NB4 (cell line): ENCODE measurements around the gene SCO2.
"Not testable (repeated sequence)": the region's sequence is repeated elsewhere in the genome, so short reads cannot be mapped to it uniquely, and the experiment has no call there.

ENCODE experiments used
- DNase-seq: peaks from one replicate; pipeline ENCODE4 v3.0.0; 2010; ENCODE audit warnings: low read depth
- H3K4me3 ChIP-seq: one replicate; pipeline ENCODE4 v1.5.1; 2011; ENCODE audit warnings: mild to moderate bottlenecking, low read depth, low read length, moderate library complexity
- CTCF ChIP-seq: IDR thresholded peaks from one replicate; pipeline ENCODE4 v1.5.1; 2012; ENCODE audit warnings: low read depth, low read length
- MAX ChIP-seq: IDR thresholded peaks from 2 replicates; pipeline ENCODE4 v1.6.1; 2011; ENCODE audit warnings: low read depth, low read length
- MYC ChIP-seq: IDR thresholded peaks from 2 replicates; pipeline ENCODE4 v1.6.1; 2011; ENCODE audit warnings: low read depth, low read length
- POLR2A ChIP-seq: IDR thresholded peaks from 2 replicates; pipeline ENCODE4 v1.6.1; 2011; ENCODE audit warnings: mild to moderate bottlenecking; ENCODE audit not compliant: insufficient read length; ENCODE audit errors: extremely low read depth

SCO2 gene

GRCh38 chr22:50545522-50546325 lies 20.3 kb upstream of the SCO2 start, which contains the start of gene KLHDC7B:
Gene KLHDC7B (plus strand): TSS chr22:50545899. CDS start chr22:50546244, 345 bp downstream.
- H3K4me3 ChIP-seq, result no peak within 1 kb of the TSS
- DNase-seq, result peak; percentile 60
- TF ChIP-seq CTCF (peak; percentile 22), MYC (no peak), MAX (no peak)

GRCh38 chr22:50544746-50545253 lies 19.4 kb upstream of the SCO2 start:
- H3K4me3 ChIP-seq, result no peak overlapping the region
- TF ChIP-seq POLR2A (no peak), MAX (no peak), CTCF (no peak), MYC (no peak)
- peak; percentile 42 for DNase-seq

GRCh38 chr22:50544078-50544745 lies 18.8 kb upstream of the SCO2 start:
- DNase-seq, result peak; percentile 91
- no peak overlapping the region for H3K4me3 ChIP-seq
- TF ChIP-seq CTCF, result peak; percentile 72
- TF ChIP-seq MAX, result no peak

GRCh38 chr22:50542416-50542927 lies 17.1 kb upstream of the SCO2 start:
- peak; percentile 48; the same call in 1 of the 2 replicates for TF ChIP-seq MAX
- no peak for TF ChIP-seq CTCF
- no peak; the same call in 1 of the 2 replicates for TF ChIP-seq MYC
- no peak for TF ChIP-seq POLR2A
- no peak overlapping the region for H3K4me3 ChIP-seq
- peak; percentile 93 for DNase-seq

- peak; percentile 88 for DNase-seq
Observed at GRCh38 chr22:50541667-50542026, 16.2 kb upstream of the SCO2 start.

GRCh38 chr22:50540381-50540780 lies 15.0 kb upstream of the SCO2 start:
- no peak overlapping the region for H3K4me3 ChIP-seq

More at GRCh38 chr22:50541667-50542026, 16.2 kb upstream of the SCO2 start:
- H3K4me3 ChIP-seq, result not testable (repeated sequence)

More at GRCh38 chr22:50540381-50540780, 15.0 kb upstream of the SCO2 start:
- TF ChIP-seq MAX (no peak), MYC (no peak), POLR2A (no peak), CTCF (no peak)
- DNase-seq, result no peak
